Left ventricle myocardium inferior (tissue), 1 donor: ENCODE data around the gene ABLIM2. TPM values are rescaled to one million over a fixed set of nuclear protein-coding genes. Genes with fewer than 3 reads are reported as not detected.

Experiments used
- DNase-seq: peaks from one replicate; pipeline ENCODE4 v3.0.0-alpha.2; 2020
- H3K27ac ChIP-seq: fragments of 200-600 bp; replicated peaks from 2 replicates; pipeline ENCODE4 v1.8.0; 2021
- H3K27me3 ChIP-seq: fragments of 200-600 bp; 2 replicates; pipeline ENCODE4 v1.8.0; 2021; ENCODE audit warnings: low read depth
- H3K36me3 ChIP-seq: fragments of 200-600 bp; 2 replicates; pipeline ENCODE4 v1.8.0; 2021
- H3K4me1 ChIP-seq: fragments of 200-600 bp; 2 replicates; pipeline ENCODE4 v1.8.0; 2021
- H3K4me3 ChIP-seq: fragments of 200-600 bp; 2 replicates; pipeline ENCODE4 v1.8.0; 2021; ENCODE audit warnings: mild to moderate bottlenecking, moderate library complexity
- H3K9me3 ChIP-seq: fragments of 200-600 bp; replicated peaks from 2 replicates; pipeline ENCODE4 v1.8.0; 2021
- intact Hi-C: fragments of 100-400 bp; cut with micrococcal nuclease; formaldehyde crosslinking; loops from one replicate; pipeline ENCODE4 v1.11.0; 2022
- total RNA-seq: library from RNA; stranded (reverse); fragmentation: NEBNext Ultra II Directional; extraction: Animal tissue kit (Norgen Biotek cat#: 25700); gene quantifications from one replicate; pipeline ENCODE4 v1.2.1, GENCODE V29; 2021
- TF ChIP-seq, protein P1 (sequence below): fragments of 200-600 bp; IDR thresholded peaks from 2 replicates; pipeline ENCODE4 v1.8.0; 2021; ENCODE audit warnings: antibody characterized with exemption, mild to moderate bottlenecking, borderline replicate concordance
- donor health status: DM: no; HTN: yes; CAD: no; lungs with severe emphysema.

The ABLIM2 gene
- total RNA-seq, 1 donor from 2014 or later: 43.5 TPM

DNA sequence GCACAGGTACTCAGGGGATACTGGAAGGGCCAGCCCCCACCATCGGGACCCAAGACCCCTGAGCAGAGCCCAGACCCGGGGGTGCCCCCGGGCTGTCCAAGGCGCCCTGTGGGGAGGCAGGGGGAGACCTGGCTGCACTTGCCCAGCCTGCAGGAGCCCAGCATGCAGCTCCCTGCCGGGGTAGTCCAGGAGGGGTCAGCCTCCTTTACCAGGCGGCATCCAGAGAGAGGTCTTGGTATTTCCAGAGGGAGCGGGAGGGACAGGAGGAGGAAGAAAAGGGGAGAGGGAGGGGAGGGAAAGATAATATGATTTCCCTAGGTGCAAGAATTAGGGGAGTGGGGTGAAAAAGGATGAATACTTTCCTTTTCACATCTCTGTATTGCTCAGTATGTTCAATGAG, 97.5 kb downstream of the ABLIM2 start:
- Histone ChIP-seq H3K36me3 (peaks cover 24% of the 10 kb centered on the region), H3K27ac (no peak overlapping the region), H3K4me3 (no peak overlapping the region), H3K27me3 (no peaks in the 10 kb centered on the region), H3K4me1 (no peaks in the 10 kb centered on the region), H3K9me3 (peaks cover 24% of the 10 kb centered on the region)
- intact Hi-C loops: no loop called here
- TF ChIP-seq, protein P1, sequence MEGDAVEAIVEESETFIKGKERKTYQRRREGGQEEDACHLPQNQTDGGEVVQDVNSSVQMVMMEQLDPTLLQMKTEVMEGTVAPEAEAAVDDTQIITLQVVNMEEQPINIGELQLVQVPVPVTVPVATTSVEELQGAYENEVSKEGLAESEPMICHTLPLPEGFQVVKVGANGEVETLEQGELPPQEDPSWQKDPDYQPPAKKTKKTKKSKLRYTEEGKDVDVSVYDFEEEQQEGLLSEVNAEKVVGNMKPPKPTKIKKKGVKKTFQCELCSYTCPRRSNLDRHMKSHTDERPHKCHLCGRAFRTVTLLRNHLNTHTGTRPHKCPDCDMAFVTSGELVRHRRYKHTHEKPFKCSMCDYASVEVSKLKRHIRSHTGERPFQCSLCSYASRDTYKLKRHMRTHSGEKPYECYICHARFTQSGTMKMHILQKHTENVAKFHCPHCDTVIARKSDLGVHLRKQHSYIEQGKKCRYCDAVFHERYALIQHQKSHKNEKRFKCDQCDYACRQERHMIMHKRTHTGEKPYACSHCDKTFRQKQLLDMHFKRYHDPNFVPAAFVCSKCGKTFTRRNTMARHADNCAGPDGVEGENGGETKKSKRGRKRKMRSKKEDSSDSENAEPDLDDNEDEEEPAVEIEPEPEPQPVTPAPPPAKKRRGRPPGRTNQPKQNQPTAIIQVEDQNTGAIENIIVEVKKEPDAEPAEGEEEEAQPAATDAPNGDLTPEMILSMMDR: no peak
- DNase-seq: no peak

DNA sequence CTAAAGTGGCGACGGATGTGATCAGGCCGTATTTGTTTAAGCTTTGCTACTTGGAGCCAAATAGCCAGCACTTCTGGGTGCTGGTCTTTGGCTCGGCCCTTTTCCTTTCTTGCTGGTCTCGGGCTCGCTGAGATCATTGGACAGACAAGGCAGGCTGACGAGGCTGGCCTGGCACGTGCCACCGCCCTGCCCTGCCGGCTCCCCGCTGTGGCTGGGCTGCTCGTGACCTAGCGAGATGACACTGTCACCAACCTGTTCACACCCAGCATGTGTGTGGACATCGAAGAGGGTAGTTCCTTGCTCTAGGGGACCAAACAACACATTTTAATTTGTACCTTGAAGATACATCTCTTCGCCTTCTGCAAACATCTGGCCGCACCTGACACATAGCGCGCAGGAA, 98.0 kb downstream of the ABLIM2 start:
- peaks cover 26% of the 10 kb centered on the region for H3K9me3 ChIP-seq
- intact Hi-C loops: no loop called here
- no peak for DNase-seq
- no peak overlapping the region for H3K4me3 ChIP-seq
- H3K27me3 ChIP-seq: no peaks in the 10 kb centered on the region
- H3K36me3 ChIP-seq: peaks cover 24% of the 10 kb centered on the region
- TF ChIP-seq, protein P1: no peak
- no peak overlapping the region for H3K27ac ChIP-seq
- no peaks in the 10 kb centered on the region for H3K4me1 ChIP-seq

DNA sequence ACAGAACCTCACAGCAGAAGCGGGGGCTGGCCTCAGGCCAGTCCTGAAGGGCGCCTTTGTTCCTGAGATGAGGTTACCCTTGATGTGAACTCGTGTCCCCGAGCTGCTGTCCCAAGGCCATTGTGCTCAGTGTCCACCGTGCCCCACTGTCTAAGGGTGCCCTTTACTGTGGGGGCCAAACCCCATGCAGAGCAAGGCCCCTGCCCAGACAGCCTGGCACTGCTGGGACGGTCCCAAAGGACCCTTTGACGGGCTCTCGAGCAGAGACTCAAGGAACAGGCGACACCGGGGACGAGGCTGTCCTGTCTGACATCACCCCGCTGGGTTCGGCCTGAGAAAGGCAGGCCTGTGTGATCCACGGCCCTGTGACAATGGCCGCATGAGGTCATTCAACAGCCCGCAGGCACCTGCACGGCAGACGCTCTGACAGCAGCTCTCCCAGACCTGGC, 100.6 kb downstream of the ABLIM2 start:
- Histone ChIP-seq H3K9me3 (peaks cover 16% of the 10 kb centered on the region), H3K27me3 (no peaks in the 10 kb centered on the region), H3K4me3 (no peak overlapping the region), H3K36me3 (peaks cover 10% of the 10 kb centered on the region), H3K27ac (no peak overlapping the region), H3K4me1 (peaks cover 6% of the 10 kb centered on the region)
- intact Hi-C loops: no loop called here
- no peak for DNase-seq
- TF ChIP-seq, protein P1: no peak

DNA sequence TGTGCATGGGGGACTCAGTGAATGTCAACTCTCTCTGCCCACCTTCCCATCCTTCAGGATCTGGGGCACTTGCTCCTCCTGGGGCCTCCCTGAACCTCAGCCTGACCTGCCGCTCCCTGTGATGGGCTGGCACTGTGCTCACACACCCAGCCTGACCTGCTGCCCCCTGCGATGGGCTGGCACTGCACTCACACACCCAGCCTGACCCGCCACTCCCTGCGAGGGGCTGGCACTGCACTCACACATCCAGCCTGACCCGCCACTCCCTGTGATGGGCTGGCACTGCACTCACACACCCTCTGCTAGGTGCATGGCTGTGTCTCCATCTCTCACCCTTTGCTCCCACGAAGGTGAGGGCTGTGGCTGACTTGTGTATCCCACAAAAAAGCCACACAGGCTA, 103.4 kb downstream of the ABLIM2 start:
- no peak overlapping the region for H3K4me3 ChIP-seq
- H3K27ac ChIP-seq: no peak overlapping the region
- intact Hi-C loops: no loop called here

GRCh38 chr4:8053688-8054449, 104.7 kb downstream of the ABLIM2 start:
- intact Hi-C loops: no loop called here
- no peak overlapping the region for H3K27ac ChIP-seq

More for the DNA sequence above, 103.4 kb downstream of the ABLIM2 start:
- no peak for DNase-seq
- Histone ChIP-seq H3K27me3 (no peaks in the 10 kb centered on the region), H3K4me1 (peaks cover 22% of the 10 kb centered on the region), H3K36me3 (peaks cover 4% of the 10 kb centered on the region), H3K9me3 (peaks cover 16% of the 10 kb centered on the region)
- TF ChIP-seq, protein P1: no peak

More at GRCh38 chr4:8053688-8054449, 104.7 kb downstream of the ABLIM2 start:
- Histone ChIP-seq H3K4me3 (no peak overlapping the region), H3K4me1 (peaks cover 29% of the 10 kb centered on the region), H3K36me3 (peaks cover 4% of the 10 kb centered on the region), H3K27me3 (no peaks in the 10 kb centered on the region), H3K9me3 (peaks cover 16% of the 10 kb centered on the region)
- TF ChIP-seq, protein P1: no peak
- DNase-seq: no peak
